Stimulated activated CD8-positive, alpha-beta memory T cell treated with anti-CD3 and anti-CD28 coated beads, Interleukin-12 subunit alpha, Interleukin-12 subunit beta, amount 100 ng/mL, for 24 hours (primary cell): ENCODE results near the gene IL16.

Experiments used
- DNase-seq: peaks from one replicate; pipeline ENCODE4 v3.0.0-alpha.2; 2020; ENCODE audit errors: extremely low read depth

Gene IL16

DNA sequence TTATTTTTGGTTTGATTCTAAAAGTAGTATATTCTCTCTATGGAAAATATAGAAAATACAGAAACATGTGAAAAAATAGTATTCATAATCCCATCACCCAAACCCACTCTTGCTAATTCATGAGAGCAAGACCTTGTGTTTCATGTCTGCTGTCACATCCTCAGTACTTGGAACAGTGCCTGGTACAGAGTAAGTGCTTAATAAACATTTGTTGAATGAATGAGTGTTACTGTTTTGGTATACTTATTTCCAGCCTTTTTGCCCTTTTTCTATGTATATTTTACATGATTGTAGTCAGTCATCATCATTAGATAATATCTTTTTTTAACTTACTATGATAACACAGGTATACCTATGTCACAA is 59.3 kb downstream of the IL16 start:
- DNase-seq = no peak

DNA sequence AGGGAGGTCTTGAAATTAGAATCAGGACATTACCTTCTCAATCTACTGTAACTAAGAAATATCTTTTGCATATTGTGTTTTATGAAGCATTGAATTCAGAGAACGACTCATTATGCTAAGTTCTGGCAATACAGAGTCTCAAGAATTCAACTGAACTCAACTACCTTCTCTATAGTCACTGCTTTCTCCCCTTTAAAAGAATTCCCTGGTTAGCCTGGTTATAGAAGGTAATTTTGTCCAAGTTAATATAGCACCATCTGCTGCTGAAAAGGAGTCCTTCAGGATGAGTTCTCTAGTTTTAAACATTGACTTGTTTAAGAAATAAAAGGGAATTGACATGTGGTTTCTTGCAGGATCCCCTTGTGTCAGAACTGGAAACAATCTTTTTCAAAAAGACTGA is 60.2 kb downstream of the IL16 start:
- DNase-seq = no peak

DNA sequence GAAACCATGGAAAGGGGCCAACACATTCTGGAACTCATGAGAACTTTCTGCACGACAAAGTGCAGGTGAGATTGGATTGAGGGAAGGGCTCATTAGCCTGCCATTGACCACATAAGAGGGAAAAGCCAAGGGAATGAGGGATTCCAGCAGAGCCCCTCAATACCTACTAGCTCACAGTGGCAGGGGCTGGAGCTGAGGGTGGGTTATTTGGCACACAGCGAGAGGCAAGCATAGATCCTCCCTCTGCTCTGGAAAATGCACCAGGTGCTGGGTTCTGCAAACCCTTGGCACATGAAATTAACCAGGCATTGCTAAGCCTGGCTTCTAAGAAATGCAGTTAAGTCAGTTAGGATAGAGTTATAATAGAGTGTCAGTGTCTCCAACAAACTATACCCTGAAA is 60.8 kb downstream of the IL16 start:
- DNase-seq = no peak

DNA sequence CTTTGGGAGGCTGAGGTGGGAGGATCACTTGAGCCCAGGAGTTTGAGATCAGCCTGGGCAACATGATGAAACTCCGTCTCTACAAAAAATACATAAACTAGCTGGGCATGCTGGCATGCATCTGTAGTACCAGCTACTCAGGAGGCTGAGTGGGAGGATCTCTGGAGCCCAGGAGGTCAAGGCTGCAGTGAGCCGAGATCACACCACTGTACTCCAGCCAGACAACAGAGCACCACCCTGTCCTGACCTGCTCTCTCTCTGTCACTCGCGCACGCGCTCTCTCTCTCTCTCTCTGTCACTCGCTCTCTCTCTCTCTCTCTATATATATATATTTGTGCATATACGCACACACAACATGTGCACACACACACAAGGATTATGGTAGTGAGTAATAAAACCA is 61.8 kb downstream of the IL16 start:
- DNase-seq = no peak

DNA sequence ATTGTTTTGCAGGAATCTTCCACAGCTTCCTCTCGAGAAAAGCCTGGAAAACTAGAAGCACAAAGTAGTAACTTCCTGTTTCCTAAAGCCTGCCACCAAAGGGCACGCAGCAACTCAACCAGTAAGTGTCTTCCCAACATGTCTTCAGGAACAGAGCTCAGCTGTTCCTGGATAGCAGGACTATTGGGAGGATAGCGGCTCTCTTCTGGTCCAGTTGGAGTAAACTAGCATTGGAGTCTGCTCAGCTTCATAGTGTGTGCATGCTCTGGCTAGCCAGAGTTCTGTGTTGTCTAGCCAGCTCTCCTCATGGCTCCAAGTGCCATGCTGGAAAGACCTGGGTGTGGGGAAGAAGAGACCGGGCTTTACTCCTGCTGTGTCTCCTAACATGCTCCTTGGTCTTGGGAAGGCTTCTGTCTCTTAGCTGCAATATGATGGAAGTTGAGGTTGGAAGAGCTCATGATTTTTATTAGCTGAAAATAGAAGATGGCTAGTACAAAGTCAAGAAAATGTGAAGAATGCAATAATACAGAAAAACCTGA is 63.1 kb downstream of the IL16 start:
- no peak for DNase-seq

DNA sequence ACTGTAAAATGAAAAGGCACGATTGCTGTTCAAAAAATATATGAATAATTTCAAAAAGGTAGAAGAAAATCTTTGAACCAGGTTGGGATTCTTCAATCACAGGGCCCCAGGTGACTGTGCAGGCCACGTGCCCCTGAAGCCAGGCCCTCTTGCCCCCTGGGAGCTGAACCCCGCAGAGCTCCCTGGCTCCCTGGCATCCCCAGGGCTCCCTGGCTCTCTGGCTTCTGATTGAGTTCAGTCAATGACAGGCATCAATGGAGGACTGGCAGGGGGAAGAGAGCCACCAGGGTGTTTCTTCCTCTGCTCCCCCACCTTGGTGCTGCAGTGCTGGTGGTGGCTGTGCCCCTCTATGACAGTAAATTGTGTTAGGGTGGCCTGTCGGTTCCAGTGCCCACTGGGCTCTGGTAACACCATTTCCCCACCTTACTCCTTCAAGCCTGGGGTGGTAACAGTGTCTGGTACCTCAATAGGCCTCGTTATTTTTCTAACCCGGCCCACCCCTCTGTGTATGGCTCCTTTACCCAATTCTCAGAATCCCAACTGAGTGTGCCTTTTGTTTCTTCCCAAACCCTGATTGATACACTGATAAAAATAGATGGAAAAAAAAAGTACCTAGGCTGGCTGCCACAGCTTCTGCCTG is 64.6 kb downstream of the IL16 start:
- no peak for DNase-seq

DNA sequence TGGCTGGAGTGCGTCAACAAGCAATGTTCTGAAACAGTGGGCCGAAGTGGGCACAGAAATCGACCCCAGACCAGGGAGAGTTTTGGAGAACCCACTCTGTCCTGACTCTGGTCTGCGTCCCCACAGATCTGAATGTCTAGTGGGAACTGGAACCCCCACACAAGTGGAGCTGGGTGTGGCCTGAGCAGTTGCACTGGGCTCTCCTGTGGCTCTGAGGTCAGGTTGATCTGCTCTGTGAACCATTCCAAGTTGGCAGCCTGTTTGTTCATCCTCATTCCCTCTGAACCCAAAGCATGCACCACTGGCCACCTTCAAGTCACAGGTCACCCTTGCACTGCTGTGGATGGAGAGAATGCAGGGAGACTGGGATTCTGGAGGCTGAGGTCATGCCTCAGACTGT is 66.8 kb downstream of the IL16 start:
- DNase-seq = no peak

DNA sequence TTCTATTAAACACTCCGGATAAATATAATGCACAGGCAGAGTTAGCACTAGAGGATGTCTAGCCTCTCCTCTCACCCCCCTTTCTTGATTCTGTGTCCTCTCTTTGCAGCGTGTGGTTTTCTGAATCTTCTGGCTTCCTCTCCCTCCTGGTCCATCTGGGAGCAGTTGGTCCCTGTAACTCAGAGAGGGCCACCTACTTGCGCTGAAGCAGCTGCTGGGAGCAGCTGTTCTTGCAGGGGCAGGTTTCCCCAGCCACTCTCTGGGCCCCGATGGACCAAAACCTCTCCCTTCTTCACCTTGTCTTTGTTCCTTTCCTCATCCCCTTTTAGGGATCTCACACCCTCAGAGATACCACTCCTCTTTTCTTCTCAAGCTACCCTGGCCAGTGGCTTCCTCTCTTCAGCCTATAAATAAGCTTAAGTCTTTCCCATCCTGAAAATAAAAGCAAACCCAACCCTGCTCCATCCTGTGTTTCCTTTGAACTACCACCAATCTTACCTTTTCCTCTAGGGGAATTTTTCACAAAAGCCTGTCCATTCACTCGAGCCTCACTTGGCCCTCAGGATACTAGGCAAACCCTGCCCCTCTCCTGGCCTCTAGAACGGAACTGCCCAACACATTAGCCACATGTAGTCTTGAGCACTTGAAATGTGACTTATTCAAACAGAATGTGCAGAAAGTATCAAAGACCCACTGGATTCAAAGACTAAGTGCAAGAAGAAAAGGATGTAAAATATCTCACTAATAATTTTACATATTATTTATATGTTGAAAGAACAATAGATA is 67.6 kb downstream of the IL16 start:
- DNase-seq = no peak

DNA sequence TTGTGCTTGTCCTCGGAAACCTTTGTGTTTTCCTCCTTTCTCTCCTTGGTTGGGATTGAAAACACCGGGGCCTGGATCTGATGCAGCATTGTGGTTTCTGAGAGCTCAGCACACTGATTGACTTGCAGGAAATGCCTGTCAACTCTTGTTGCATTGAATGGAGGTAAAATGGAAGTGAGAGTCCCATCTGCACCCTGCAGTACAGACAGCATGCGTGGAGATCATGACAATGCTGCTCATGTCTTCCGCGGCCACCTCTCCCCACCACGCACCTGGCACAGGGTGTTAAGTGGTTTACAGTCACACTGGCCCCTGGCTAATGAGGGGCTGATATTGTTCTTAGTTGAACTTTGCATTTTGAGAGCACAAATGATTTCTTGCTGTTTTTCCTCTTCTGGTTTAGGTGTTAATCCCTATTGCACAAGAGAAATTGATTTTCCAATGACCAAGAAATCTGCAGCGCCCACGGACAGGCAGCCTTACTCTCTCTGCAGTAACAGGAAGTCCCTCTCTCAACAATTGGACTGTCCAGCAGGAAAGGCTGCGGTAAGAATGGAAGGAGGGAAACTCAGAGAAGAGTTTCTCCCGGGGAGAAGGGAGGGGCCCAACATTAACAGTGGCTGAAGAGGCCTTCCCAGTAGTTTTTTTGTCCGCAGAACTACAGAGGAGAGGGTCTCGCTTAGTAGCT is 68.7 kb downstream of the IL16 start:
- no peak for DNase-seq

DNA sequence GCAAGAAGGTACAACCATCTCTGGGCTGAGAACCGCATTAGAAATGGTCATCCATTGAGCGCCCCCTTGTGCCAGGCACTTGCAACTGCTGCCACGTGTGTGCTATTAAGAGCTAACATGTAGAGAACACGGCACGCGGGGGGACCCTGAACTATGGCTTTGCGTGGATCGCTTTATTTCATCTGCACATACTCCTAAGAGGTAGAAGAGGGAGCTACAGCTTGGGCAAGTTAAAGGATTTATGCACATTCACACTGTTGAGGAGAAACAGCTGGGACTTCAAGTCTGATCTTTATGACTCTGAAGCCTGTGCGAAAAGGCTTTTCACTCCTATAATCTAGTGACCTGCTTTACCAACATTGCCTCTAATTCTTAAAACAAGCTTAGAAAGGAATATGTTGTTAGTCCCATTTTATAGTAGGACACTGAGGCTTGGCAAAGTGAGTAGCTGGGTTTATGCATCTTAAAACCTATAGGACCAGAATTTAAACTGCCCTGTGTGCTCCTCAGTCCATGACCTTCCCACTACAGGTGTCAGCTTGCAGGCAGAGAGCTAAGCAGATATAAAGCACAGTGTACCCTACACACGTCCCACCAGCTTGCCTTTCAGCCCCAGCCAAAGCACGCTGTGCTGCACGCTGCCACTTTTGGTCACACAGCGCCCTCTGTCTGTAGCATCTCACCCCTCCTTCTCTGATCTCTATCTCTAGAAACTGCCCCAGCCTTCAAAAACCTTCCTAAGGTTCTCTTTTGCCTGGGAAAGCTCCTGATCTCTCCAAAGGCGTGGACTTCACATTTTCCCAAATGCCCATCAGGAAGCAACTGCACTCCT is 69.5 kb downstream of the IL16 start:
- DNase-seq = peak; percentile 62

DNA sequence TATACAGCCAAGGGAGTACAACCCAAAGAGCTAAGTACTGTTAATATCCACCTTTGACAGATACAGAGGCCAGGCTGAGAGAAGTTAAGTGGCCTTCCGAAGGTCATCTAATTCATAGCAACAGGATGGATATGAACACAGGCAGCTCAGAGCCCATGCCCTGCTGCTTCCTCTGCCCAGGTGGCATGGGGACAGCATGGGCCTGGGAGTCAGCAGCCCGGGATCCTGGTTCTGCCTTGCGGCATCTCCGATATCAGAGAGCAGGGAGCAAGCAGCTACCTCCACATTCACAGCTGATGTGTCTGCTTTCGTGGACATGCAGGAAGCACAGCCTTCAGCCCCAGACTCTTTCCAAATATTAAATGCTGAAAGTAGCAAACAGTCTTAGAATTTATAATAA is 71.7 kb downstream of the IL16 start:
- no peak for DNase-seq

DNA sequence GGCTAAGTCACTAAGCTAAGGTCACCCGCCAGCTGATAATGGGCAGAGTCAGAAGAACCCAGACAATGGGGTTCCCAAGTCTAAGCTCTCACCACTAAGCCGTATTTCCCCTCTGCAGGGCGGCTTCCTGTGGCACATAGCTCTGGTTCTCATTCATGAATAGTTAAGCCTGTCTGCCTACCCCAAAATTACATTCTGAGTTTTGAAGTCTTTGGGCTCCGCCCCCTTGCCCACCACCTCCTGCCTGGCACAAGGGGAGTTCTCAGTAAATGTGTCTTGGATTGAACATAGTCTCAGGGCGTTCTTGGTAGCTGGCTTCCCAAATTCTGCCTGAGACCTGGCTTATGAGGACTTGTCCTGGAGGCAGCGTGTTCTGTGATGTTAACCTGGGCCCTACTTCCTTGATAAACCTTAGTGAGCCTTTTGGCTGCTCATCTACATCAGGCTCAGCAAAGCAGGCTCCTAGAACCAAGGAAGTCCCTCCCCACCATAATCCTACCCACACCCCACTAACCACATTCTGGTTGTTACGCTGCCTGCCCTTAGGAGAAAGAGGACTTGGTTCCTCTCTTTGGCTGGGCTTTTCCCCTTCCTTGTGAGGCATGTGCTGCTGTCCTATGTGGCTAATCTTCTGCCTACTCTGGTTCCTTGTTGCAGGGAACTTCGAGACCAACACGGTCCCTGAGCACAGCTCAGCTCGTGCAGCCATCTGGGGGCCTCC is 72.4 kb downstream of the IL16 start:
- no peak for DNase-seq

DNA sequence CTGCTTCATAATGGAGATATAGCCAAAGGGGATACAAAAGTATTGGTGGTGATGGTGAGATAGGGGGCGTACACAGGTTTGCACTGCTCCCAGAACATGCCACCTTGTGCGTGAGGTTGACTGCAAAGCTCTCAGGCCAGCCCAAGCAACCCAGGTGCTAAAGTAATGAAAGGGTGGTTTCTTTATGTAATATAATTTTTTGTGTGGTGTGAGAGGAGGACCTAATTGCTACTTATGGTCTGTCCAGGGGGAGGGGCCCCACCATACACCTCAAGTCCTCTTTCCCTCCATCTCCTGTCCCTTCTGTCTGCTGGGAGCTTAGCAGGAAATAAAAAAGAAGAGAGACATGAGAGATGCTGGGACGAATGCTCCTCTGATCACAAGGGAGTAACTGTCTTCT is 73.5 kb downstream of the IL16 start:
- DNase-seq = no peak

DNA sequence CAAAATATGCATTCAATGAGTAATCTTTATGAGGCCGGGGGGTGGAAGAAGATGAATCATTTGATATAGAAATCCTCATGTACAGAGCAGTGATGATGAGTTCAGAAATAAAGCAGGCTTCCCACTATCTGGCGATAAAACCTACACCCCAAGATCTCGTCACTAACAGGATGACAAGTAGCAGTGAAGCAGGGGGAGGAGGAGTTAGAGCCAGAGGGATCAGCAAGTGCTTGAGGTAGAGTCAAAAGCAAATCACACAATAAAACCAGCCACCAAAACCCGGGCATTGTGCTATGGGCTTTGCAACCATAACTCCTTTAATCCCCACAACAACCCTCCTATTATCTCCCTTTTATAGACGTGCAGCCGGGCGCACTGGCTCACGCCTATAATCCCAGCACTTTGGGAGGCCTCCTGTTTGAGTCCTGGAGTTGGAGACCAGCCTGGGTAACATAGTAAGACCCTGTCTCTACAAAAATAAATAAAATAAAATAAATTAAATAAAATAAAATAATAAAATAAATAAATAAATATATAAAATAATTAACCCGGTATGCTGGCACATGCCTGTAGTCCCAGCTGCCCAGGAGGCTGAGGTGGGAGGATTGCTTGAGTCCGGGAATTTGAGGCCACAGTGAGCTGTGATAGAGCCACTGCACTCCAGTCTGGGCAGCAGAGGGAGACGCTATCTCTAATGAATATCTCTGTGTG is 74.3 kb downstream of the IL16 start:
- no peak for DNase-seq

DNA sequence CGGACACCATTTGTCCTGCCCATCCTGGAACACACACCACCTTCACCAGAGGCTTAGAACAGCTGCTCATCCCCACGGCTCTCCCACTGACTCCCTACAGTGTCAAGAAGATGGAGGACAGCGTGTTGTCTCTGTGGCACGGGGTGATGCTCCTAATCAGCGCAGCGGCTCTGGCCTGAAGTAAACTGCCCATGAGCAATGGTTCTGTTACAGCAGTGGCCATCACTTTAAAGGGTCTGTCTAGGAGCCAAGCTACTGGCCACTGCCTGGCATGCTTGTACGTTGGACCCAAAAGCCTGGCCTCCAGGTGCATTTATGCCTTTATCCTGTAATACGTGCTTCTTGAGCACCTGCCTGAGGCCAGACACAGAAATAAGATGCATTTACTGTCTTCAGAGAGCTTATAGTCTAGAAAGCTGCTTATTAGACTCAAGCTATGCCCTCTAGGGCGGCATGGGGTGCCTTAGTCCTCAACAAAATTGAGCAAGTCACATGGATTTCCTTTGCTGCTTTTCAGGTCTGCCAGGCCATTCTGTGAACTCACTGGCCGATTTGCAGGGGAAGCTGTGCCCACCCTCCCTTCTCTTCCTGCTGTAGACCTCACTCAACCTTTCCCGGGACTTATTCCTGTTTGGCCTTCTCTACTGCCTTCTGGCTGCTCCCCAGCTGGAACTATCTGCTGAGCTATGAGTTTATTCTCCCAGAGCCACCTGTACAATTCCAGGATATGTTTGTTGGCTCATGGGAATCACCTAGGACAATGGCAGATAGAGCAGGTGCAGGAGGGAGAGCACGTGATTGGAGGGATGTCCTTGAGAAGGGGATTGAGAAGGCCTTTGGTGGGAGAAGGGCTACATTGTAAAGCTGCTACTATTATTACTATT is 75.3 kb downstream of the IL16 start:
- DNase-seq = no peak

DNA sequence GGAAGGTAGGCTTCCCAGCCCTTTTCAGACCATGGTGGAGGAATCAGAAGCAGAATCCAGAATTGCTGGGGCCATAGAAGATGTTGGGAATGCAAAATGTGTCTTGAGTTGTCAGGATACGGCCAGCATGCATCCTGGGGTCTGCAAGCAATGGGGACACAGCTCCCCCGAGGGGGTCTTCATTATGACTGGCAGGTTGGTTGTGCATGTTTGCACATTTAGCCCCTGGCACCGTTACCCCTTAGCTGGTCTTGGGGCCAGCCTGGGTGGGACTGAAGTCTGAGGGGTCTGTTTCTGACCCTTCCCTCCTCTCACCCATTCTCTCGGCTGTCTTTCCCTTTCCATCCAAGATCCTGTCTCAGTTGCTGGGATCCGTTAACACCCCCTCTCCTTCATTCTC is 76.5 kb downstream of the IL16 start:
- DNase-seq = no peak

DNA sequence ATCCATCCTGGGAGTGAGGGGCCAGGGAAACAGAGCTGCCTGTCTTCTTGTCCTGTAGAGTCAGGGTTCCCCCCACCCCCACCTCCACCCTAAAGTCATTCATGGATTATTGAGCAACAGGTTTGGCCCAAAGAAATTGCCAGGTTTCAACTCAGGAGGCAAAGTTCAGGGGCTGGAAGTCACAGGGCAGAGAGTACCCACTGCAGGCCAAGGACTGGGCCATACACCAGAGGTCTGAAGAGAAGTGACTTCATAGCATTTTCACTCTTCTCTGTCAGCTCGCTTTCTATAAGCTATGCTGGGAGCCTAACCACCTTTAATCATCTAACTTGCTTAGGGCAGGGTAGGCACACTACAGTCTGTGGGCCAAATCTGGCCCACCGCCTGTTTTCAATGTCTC is 77.2 kb downstream of the IL16 start:
- DNase-seq = no peak

DNA sequence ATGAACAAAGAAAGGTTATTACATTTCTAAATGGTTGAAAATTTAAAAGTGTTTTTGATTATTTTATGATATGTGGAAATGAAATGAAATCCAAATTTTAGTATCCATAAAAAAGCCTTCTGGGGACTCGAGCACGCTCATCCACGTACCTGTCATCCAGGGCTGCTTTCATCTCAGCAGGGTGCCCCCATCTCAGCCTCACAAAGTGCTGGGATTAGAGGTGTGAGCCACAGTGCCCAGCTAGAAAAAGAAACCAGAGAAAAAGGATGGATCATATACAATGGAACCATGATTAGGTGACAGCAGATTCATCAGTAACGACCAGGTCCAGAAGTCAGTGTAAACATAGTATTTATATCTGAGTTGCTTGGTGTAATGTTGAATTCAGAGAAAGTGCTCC is 77.6 kb downstream of the IL16 start:
- DNase-seq = no peak

DNA sequence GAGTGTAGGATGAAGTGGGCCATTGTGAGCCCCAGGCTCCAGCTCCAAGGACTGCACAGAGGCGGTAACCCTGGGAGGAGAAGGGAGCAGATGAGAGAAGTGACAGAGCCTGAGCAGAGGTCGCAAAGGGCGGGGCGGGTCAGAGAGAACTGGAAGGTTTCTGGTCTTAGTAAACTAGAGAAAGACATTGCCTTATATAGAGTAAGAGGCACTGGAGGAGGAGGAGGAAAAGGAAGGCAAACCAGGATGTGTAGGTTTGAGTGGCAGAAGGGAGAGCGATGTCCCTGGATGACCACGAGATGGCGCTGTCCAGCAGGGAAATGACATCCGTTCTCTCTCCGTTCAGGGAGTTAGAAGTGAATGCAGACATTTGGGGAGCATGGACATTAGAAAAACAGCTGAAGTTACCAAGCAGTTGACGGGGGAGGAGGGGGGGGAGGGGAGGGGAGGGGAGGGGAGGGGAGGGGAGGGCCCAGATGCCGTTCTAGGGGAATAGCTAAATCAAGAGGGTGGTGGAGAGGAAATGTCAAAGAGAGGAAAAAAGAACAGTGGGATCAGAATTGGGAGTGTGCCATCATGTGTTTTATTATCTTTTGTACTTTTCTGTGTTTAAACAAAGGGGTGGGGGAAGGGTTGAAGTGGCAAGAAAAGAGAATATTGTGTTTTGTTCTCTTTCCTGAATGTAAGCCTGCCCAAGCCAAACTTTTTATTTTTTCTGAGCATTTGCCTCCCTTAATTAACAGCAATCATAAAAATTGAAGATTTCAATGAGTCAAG is 78.4 kb downstream of the IL16 start:
- DNase-seq = peak; percentile 36
